Neural progenitor cell (in vitro differentiated cells): ENCODE measurements around the gene DDX60.

ENCODE experiments used
- CTCF ChIP-seq: fragments of 200-600 bp; sonication (generic); IDR thresholded peaks from 2 replicates; pipeline ENCODE4 v1.5.1; 2017; ENCODE audit warnings: antibody characterized with exemption, mild to moderate bottlenecking
- EZH2 ChIP-seq: fragments of 200-600 bp; sonication (generic); IDR thresholded peaks from 2 replicates; pipeline ENCODE4 v1.6.1; 2017; ENCODE audit warnings: antibody characterized with exemption, mild to moderate bottlenecking, moderate library complexity

- no peak for TF ChIP-seq CTCF
- TF ChIP-seq EZH2, result no peak
These were observed 99.9 kb downstream of the DDX60 start for GRCh38 chr4:168218645-168219044.
